Measurements from ENCODE around the gene LGALS3BP. TPM values are rescaled to one million over a fixed set of nuclear protein-coding genes. Genes with fewer than 3 reads are reported as not detected.

The LGALS3BP gene
- total RNA-seq, 1 donor from 2014 or later = 24.3 TPM

Other genes starting within 250 kb of the LGALS3BP start
- gene CYTH1, start 197.7 kb downstream of the LGALS3BP start, total RNA-seq = 26.8 and 27.7 TPM in 2 replicates
- gene USP36, start 139.1 kb downstream of the LGALS3BP start, total RNA-seq = 59.0 and 63.2 TPM in 2 replicates
- 1.2 TPM in 2 replicates for gene CEP295NL, start 76.7 kb downstream of the LGALS3BP start, total RNA-seq
- gene TIMP2, start 54.5 kb downstream of the LGALS3BP start, total RNA-seq = 58.5 and 60.2 TPM in 2 replicates
- gene CANT1, start 29.8 kb upstream of the LGALS3BP start, total RNA-seq = 62.1 and 63.8 TPM in 2 replicates
- 0.89 and 1.0 TPM in 2 replicates for gene C1QTNF1, start 44.2 kb upstream of the LGALS3BP start, total RNA-seq
- 50.9 and 52.6 TPM in 2 replicates for gene ENGASE, start 94.9 kb upstream of the LGALS3BP start, total RNA-seq